Neural cell (in vitro differentiated cells): ENCODE results near the gene BRF1. TPM values are rescaled to one million over a fixed set of nuclear protein-coding genes. Genes with fewer than 3 reads are reported as not detected.
"Not testable (repeated sequence)": the region's sequence is repeated elsewhere in the genome, so short reads cannot be mapped to it uniquely, and the experiment has no call there.

Experiments used
- H2AFZ ChIP-seq: fragments of 200-600, 300-800 bp; sonication (generic), shearing (Covaris generic); 2 replicates; pipeline ENCODE4 v1.6.0; 2014; ENCODE audit warnings: low read depth, mild to moderate bottlenecking, antibody characterized with exemption, low read length, moderate library complexity
- H3F3A ChIP-seq: fragments of 200-600 bp; shearing (Covaris generic); 2 replicates; pipeline ENCODE4 v1.6.1; 2016; ENCODE audit warnings: mild to moderate bottlenecking, moderate library complexity, mixed read lengths, antibody characterized with exemption, low read length; ENCODE audit not compliant: insufficient read depth, poor library complexity, severe bottlenecking
- H3K27ac ChIP-seq: fragments of 200-600, 300-800 bp; sonication (generic), shearing (Covaris generic); 2 replicates; pipeline ENCODE4 v1.5.1; 2014; ENCODE audit warnings: mild to moderate bottlenecking, low read length, moderate library complexity
- H3K27me3 ChIP-seq: fragments of 300-800, 200-600 bp; sonication (generic), shearing (Covaris generic); 2 replicates; pipeline ENCODE4 v1.6.0; 2014; ENCODE audit warnings: mild to moderate bottlenecking, low read depth, low read length, moderate library complexity; ENCODE audit not compliant: insufficient read depth
- H3K36me3 ChIP-seq: fragments of 300-800, 200-600 bp; sonication (generic), shearing (Covaris generic); 2 replicates; pipeline ENCODE4 v1.5.1; 2014; ENCODE audit warnings: mild to moderate bottlenecking, antibody characterized with exemption, low read length, moderate library complexity; ENCODE audit not compliant: insufficient read depth
- H3K4me2 ChIP-seq: fragments of 300-800, 200-600 bp; sonication (generic), shearing (Covaris generic); 2 replicates; pipeline ENCODE4 v1.6.0; 2014; ENCODE audit warnings: mild to moderate bottlenecking, low read length
- H3K4me3 ChIP-seq: fragments of 300-800, 200-600 bp; sonication (generic), shearing (Covaris generic); 2 replicates; pipeline ENCODE4 v1.5.1; 2014; ENCODE audit warnings: mild to moderate bottlenecking, low read length, moderate library complexity
- H3K79me2 ChIP-seq: fragments of 200-600 bp; shearing (Covaris generic); replicated peaks from 2 replicates; pipeline ENCODE4 v1.6.0; 2014; ENCODE audit warnings: mild to moderate bottlenecking, low read length, moderate library complexity; ENCODE audit not compliant: insufficient read depth
- H3K9ac ChIP-seq: fragments of 300-800, 200-600 bp; sonication (generic), shearing (Covaris generic); 2 replicates; pipeline ENCODE4 v1.6.1; 2016; ENCODE audit warnings: mild to moderate bottlenecking, low read length, mixed read lengths
- H3K9me2 ChIP-seq: fragments of 200-600 bp; shearing (Covaris generic); 2 replicates; pipeline ENCODE4 v1.6.1; 2016; ENCODE audit warnings: mild to moderate bottlenecking, low read length, mixed read lengths; ENCODE audit not compliant: insufficient read depth
- H3K9me3 ChIP-seq: fragments of 200-600, 300-800 bp; sonication (generic), shearing (Covaris generic); 2 replicates; pipeline ENCODE4 v1.6.1; 2016; ENCODE audit warnings: mild to moderate bottlenecking, mixed run types, low read length, moderate library complexity, mixed read lengths
- H4K20me1 ChIP-seq: fragments of 200-600 bp; shearing (Covaris generic); 2 replicates; pipeline ENCODE4 v1.6.1; 2016; ENCODE audit warnings: mild to moderate bottlenecking, mixed run types; ENCODE audit not compliant: insufficient read depth
- CTCF ChIP-seq: fragments of 450-650 bp; IDR thresholded peaks from 2 replicates; pipeline ENCODE4 v1.5.1; 2014; ENCODE audit warnings: antibody characterized with exemption, mild to moderate bottlenecking, moderate library complexity; ENCODE audit not compliant: poor library complexity, severe bottlenecking
- EP300 ChIP-seq: fragments of 450-650 bp; conservative IDR thresholded peaks from 2 replicates; pipeline ENCODE4 v1.6.1; 2014; ENCODE audit warnings: antibody characterized with exemption, mild to moderate bottlenecking, moderate library complexity; ENCODE audit not compliant: poor library complexity, severe bottlenecking
- EZH2 ChIP-seq: fragments of 200-600, 300-800 bp; shearing (Covaris generic), sonication (generic); IDR thresholded peaks from 2 replicates; pipeline ENCODE4 v1.6.1; 2014; ENCODE audit warnings: antibody characterized with exemption, low read length, borderline replicate concordance, mild to moderate bottlenecking; ENCODE audit not compliant: insufficient read depth, poor library complexity, severe bottlenecking
- MXI1 ChIP-seq: fragments of 450-650 bp; conservative IDR thresholded peaks from 2 replicates; pipeline ENCODE4 v1.6.1; 2014; ENCODE audit warnings: antibody characterized with exemption, mild to moderate bottlenecking; ENCODE audit not compliant: poor library complexity, severe bottlenecking
- POLR2AphosphoS5 ChIP-seq: IDR thresholded peaks from 2 replicates; pipeline ENCODE4 v1.6.1; 2012
- RAD21 ChIP-seq: fragments of 450-650 bp; conservative IDR thresholded peaks from 2 replicates; pipeline ENCODE4 v1.6.1; 2014; ENCODE audit warnings: antibody characterized with exemption, mild to moderate bottlenecking, moderate library complexity
- REST ChIP-seq: IDR thresholded peaks from 2 replicates; pipeline ENCODE4 v1.6.1; 2012; ENCODE audit warnings: borderline replicate concordance
- SMC3 ChIP-seq: fragments of 450-650 bp; conservative IDR thresholded peaks from 2 replicates; pipeline ENCODE4 v1.6.1; 2014; ENCODE audit warnings: antibody characterized with exemption, mild to moderate bottlenecking, moderate library complexity; ENCODE audit not compliant: poor library complexity
- TAF1 ChIP-seq: IDR thresholded peaks from 2 replicates; pipeline ENCODE4 v1.6.1; 2012; ENCODE audit warnings: low read depth
- polyA plus RNA-seq: library from polyadenylated mRNA; depleted of rRNA; stranded (reverse); fragments of >200 nt; gene quantifications from 2 replicates; pipeline ENCODE4 v1.2.3, GENCODE V29; 2014

BRF1 gene
- polyA plus RNA-seq, 1 donor from 2014 or later: 69.4 TPM

- H3K9me2 ChIP-seq: no peaks in the 10 kb centered on the region
- peaks cover 8% of the 10 kb centered on the region for H3K79me2 ChIP-seq
- TF ChIP-seq MXI1 (no peak), POLR2AphosphoS5 (no peak), RAD21 (no peak)
- no peak overlapping the region for H2AFZ ChIP-seq
- no peaks in the 10 kb centered on the region for H3K36me3 ChIP-seq
- no peak overlapping the region for H3K4me3 ChIP-seq
- no peaks in the 10 kb centered on the region for H3K27me3 ChIP-seq
- peaks cover 18% of the 10 kb centered on the region for H4K20me1 ChIP-seq
- no peak overlapping the region for H3K9ac ChIP-seq
- no peak overlapping the region for H3K27ac ChIP-seq
- H3K4me2 ChIP-seq: no peak overlapping the region
- no peaks in the 10 kb centered on the region for H3K9me3 ChIP-seq
- H3F3A ChIP-seq: no peaks in the 10 kb centered on the region
Measured at GRCh38 chr14:105336477-105337287, 35.9 kb upstream of the BRF1 start.

GRCh38 chr14:105335735-105336476, 35.1 kb upstream of the BRF1 start:
- Histone ChIP-seq H3K36me3 (no peaks in the 10 kb centered on the region), H3K9me2 (no peaks in the 10 kb centered on the region), H3K27me3 (no peaks in the 10 kb centered on the region), H3K79me2 (peaks cover 12% of the 10 kb centered on the region), H3K9ac (no peak overlapping the region), H3F3A (no peaks in the 10 kb centered on the region), H2AFZ (no peak overlapping the region), H4K20me1 (peaks cover 18% of the 10 kb centered on the region), H3K4me3 (no peak overlapping the region), H3K9me3 (no peaks in the 10 kb centered on the region), H3K27ac (no peak overlapping the region), H3K4me2 (no peak overlapping the region)
- TF ChIP-seq EP300 (no peak), EZH2 (no peak), RAD21 (no peak), TAF1 (no peak), POLR2AphosphoS5 (no peak), MXI1 (no peak), CTCF (no peak), REST (no peak), SMC3 (no peak)

GRCh38 chr14:105335231-105335542, 34.4 kb upstream of the BRF1 start:
- H2AFZ ChIP-seq, H3K9ac ChIP-seq, H3K27me3 ChIP-seq, H3F3A ChIP-seq, H3K9me3 ChIP-seq, H3K4me3 ChIP-seq, H3K27ac ChIP-seq, H3K36me3 ChIP-seq, H3K4me2 ChIP-seq, H3K9me2 ChIP-seq: not testable (repeated sequence)
- H3K79me2 ChIP-seq: peaks cover 18% of the 10 kb centered on the region
- H4K20me1 ChIP-seq: peaks cover 18% of the 10 kb centered on the region
